Fibroblast of villous mesenchyme (primary cell): ENCODE measurements around the gene SLFN14. TPM values are rescaled to one million over a fixed set of nuclear protein-coding genes. Genes with fewer than 3 reads are reported as not detected.

Source experiments
- small RNA-seq: library from RNA; depleted of rRNA; stranded (forward); fragments of <200 nt; gene quantifications from one replicate; pipeline ENCODE3, GENCODE V24; 2012
- total RNA-seq: library from RNA; depleted of rRNA; stranded (reverse); fragments of >200 nt; gene quantifications from 2 replicates; pipeline ENCODE4 v1.2.3, GENCODE V29; 2012

The SLFN14 gene
- total RNA-seq, 1 donor, result not detected

Small RNA genes within 50 kb of the gene (small RNA-seq; reads per million reads assigned to genes)
- gene AC004134.1 (not detected), gene AC015911.1 (not detected), gene SNORD7 (24.1 reads per million, percentile 94 among the genes with 10 or more reads in this experiment)

Other genes starting within 250 kb of the SLFN14 start
- 54.8 and 95.9 TPM in 2 replicates for gene SLFN11, start 187.2 kb downstream of the SLFN14 start, total RNA-seq
- 30.6 and 47.9 TPM in 2 replicates for gene SLFN12, start 128.3 kb downstream of the SLFN14 start, total RNA-seq
- 1.6 and 2.6 TPM in 2 replicates for gene SLFN13, start 112.1 kb downstream of the SLFN14 start, total RNA-seq
- not detected in 2 replicates for gene SLFN12L, start 23.1 kb downstream of the SLFN14 start, total RNA-seq
- gene PEX12, start 17.8 kb upstream of the SLFN14 start, total RNA-seq, result 6.4 and 7.3 TPM in 2 replicates
- 86.7 and 97.6 TPM in 2 replicates for gene AP2B1, start 26.5 kb upstream of the SLFN14 start, total RNA-seq
- 6.4 and 12.1 TPM in 2 replicates for gene RASL10B, start 170.8 kb upstream of the SLFN14 start, total RNA-seq
- not detected in 2 replicates for gene GAS2L2, start 192.4 kb upstream of the SLFN14 start, total RNA-seq
- gene C17orf50, start 200.1 kb upstream of the SLFN14 start, total RNA-seq, result not detected in 2 replicates
- under 0.01 TPM in 2 replicates for gene MMP28, start 234.8 kb upstream of the SLFN14 start, total RNA-seq
- gene TAF15, start 248.7 kb upstream of the SLFN14 start, total RNA-seq, result 47.1 and 55.4 TPM in 2 replicates